ENCODE measurements around the gene CCM2L.
A peak's percentile ranks its signal among the peaks of the same experiment; 100 is the strongest.

CCM2L gene

GRCh38 chr20:31996996-31997395 lies 13.2 kb upstream of the CCM2L start:
- no peak for DNase-seq

DNA sequence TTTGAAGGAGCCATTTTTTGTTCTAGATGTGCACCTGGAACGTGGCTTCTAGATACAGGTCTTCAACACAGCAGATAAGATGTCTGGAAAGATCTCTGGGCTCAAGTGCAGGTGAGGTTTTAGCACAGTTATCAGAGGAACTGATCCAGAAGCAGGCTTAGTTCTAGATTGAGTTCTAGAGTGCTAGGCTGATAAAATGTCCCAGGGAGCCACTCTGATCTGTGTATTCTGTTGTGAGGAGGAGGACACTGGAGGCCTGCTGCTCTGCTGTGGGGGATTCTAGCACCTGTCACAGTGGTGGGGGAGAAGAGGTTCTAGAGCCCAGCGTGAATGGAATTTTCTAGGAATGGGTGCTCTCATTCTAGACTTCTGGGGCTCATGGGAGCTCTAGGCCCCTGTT lies 12.0 kb upstream of the CCM2L start:
- DNase-seq, result no peak

DNA sequence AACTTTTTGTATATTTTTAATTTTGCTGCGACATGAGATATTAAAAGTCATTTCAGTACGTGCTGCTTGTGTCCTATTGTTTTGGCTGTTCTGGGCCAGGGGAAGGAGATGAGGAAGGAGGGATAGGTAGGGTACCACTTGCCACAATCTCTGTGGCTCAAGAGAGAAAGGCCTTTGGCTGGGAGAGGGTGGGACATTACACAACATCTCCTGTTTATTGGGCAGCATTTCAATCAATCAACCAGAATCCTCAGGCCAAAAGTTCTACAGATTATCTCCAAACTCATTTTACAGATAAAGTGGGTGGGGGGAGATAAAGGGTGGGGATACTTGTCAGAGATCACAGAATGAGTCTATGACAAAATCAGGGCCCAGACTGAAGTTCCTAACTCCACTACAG lies 6.9 kb upstream of the CCM2L start:
- DNase-seq, result no peak

DNA sequence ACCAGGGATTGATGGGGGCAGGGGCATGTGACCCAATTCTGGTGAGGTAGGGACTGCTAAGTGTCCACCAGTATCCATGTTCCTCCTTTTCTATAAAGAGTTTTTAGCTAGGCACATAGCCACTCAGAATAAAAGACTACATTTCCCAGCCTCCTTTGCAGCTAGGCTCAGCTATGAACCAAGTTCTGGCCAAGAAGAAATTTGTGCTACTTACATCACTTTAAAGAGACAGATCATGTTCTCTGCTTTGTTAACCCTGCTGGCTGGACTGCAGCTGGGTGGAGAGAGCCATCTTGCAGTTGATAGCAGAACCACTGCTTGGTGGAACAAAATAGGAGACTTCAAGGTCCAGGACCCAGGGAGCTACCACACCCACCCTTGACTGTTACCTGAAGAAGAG lies 5.3 kb upstream of the CCM2L start:
- DNase-seq, result no peak

DNA sequence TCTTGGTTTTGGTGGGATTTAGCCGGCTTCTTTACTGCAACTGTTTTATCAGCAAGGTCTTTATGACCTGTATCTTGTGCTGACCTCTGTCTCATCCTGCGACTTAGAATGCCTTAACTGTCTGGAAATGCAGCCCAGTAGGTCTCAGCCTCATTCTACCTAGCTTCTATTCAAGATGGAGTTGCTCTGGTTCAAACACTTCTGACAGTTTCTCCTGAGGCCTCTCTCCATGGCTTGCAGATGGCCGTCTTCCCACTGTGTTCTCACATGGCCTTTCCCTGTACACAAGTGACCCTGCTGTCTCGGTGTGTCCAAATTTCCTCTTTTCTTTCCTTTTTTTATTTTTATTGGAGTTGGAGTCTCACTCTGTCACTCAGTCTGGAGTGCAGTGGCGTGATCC lies 4.2 kb upstream of the CCM2L start:
- DNase-seq, result no peak

DNA sequence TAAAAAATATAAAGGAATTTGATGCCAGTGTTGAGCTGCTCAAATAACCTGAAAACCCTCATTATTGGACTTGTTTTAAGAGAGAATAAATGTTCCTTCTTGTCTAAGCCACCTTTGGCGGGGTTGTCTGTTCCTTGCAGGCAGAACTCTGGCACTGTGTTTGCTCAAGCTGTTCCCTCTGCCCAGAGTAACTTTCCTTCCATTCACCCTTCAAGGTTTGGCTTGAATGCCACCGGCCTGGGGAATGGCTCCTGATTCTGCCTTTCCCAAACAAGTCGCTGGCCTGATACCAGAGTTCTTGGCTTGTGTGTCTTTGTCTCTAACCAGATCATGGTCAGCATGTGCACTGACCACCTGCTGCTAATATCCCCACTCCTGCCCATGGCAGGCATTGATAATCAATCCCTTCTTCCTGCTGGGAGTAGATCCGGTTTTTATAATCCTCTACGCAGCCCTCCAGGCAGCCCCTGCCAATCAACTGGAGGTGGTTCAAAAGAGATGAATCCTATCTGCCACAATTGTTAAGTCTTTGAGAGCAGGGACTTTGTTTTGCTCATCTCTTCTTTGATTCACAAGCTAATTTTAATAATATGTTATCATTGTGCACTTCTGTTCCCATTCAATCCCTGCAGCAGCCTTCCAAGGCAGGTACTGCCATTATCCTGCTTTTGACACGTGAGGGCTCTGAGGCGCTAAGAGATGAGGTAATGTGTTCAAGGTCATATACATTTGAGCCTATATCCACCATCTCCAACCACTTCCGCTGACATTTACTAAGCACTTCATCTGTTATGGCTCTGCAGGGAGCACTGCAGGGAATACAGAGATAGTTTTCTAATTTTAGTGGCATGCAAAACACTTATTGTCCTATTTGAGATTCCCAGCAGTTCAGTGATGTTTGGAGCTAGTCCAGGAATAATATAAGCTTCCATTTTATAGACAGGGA lies 3.1 kb upstream of the CCM2L start:
- DNase-seq, result no peak

GRCh38 chr20:32007787-32008616 lies 2.2 kb upstream of the CCM2L start:
- peak; percentile 57 for DNase-seq

GRCh38 chr20:32009564-32009963 lies 674 bp upstream of the CCM2L start:
- no peak for DNase-seq

DNA sequence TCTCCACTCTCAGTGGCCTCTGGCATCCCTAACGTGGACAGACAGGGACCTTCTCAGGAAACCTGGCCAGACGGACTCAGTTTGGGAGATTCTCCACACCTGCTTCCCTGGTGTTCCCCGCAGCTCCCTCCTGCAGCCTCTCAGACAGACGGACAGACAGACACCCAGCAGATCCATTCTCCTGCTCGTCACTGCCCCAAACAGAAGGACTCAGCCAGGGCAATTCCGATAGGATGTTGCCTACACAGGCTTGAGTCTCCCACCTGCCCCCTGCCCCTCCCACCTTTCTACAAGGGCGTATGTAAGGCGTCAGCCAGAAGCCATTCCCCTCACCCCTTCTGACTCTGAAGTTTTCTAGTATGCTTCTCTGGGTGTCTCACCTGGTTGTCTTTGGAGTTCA lies 428 bp downstream of the CCM2L start:
- DNase-seq, result no peak

DNA sequence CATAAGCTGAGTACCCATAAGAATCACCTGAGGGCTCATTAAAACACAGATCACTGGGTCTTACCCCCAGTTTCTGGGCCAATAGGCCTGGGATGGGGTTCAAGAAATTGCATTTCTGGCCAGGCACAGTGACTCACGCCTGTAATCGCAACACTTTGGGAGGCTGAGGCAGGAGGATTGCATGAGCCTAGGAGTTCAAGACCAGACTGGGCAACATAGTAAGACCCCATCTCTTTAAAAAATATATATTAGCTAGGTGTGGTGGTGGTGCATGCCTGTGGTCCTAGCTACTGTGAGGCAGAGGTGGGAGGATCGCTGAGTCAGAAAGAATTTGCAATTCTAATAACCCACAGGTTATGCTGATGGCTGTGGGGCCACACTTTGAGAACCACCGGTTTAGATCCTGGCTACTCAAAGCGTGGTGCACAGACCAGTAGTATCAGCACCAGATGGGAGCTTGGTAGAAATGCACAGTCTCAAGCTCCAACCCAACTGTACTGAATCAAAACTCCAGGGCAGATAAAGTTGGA lies 2.0 kb downstream of the CCM2L start:
- no peak for DNase-seq

DNA sequence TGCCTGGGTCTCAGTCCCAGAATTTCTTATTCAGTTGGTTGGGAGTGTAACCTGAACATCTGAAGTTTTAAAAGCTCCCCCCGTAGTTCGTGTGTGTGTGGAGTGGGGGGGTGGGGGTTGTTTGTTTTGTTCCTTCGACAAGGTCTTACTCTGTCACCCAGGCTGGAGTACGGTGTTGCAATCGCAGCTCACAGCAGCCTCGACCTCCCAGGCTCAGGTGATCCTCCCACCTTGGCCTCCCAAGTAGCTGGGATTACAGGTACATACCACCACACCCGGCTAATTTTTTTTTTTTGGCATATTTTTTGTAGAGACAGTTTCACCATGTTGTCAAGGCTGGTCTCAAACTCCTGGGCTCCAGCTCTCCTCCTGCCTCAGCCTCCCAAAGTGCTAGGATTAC lies 3.1 kb downstream of the CCM2L start:
- no peak for DNase-seq

GRCh38 chr20:32017711-32018251 lies 7.5 kb downstream of the CCM2L start:
- DNase-seq, result no peak

DNA sequence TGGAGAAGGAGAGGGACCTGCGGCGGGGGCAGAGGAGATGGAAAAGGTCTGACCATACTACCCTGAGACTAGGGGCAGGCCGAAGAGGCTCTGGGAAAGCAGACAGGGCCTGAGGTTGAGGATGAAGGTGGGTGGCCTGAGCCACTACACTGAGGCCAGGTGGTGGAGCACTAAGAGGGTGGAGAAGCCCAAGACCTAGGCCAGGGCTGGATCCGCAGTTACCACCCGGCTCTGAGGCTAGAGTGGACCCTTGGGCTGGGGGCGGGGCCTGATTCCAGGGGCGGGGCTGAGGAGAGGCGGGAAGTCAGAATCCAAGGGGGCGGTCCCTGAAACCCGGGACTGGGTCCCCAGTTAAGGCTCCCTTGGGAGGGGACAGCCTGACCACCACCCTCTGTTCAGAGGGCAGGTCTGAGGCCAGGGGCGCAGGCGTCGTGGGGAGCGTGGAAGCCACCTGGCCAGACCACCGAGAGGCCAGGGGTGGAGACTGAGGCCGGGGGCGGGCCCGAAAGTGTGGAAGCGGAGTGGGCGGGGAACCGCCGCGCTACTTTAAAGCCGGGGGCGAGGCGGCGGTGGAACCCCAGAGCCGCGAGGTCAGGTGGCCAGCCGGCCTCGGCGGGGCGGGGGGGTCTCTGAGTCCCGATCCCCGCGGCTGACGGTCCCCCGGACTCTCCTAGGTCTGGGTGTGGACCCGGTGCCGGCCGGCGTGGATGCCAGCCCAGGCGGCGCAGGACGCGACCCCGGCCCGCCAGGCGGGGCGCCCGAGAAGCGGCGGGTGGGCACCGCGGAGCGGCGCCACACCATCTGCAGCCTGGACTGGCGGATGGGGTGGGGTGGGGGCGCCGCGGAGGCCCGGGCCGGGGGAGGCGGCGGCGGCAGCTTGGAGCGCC lies 8.3 kb downstream of the CCM2L start:
- peak; percentile 52 for DNase-seq

DNA sequence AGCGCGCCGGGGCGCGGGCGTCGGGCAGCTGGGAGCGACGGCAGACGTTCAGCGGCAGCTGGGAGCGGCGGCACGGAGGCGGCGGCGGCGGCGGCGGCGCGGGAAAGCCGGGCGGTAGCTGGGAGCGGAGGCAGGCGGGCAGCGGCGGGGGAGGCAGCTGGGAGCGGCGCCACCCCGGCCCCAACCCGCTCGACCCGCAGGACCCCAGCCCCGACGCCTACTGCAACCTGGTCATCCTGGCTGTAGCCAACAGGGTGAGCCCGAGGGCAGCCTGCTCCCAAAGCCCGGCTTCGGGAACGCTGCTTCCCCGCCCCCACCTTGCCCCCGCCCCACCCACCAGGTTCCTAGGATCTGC lies 8.9 kb downstream of the CCM2L start:
- no peak for DNase-seq

DNA sequence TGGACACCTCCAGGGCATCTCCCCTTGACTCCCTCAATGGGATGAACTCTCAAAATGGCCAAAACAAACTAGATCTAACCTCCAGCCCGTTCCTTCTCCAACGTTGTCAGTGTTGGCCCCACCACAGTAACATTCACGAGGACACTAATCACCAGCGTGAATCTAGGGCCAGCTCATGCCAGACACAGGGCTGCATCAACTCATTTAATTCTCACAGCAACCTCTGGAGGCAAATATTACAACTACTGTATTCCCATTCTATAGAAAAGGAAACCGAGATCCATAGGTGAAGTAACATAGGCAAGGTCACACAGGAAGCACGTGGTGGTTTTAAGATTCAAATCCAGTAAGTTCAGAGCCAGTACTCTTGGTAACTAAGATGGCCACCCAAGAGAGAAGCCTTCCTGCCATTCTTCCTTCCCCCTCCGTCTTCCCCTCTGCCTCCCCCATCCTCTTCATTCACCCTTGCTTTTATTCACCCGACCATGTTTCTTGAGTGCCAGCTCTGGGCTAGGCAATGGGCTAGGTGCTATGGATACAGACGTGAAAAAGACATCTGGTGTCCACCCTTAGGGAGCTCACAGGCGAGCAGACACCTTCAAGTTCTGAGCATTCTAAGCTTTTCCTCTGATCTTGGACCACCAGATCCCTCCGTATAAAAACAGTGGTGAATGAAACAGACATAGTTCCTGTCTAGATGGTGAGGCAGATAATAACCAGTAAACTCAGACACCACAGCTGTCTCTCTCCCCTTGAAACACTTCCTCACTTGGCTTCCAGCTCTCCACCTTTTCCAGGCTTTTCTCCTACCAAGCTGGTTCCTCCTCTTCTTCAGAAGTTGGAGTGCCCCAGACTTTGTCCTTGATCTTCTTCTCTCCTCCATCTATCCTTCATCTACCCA lies 9.6 kb downstream of the CCM2L start:
- no peak for DNase-seq

DNA sequence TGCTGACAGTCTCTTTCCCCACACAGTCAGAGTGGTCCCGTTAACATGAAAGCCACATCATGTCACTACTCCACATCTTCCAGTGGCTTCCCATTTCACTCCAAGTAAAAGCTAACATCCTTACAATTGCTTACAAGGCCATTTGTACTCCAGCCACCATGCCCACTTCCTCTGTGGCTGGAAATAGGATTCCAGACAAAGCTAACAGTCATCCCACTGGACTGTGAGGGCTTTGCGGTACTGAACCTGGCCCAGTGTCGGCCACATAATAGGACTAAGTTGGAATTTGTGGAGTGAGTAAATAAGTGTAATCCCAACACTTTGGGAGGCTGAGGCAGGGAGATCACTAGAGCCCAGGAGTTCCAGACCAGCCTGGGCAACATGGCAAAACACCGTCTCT lies 10.9 kb downstream of the CCM2L start:
- DNase-seq, result no peak

- DNase-seq, result no peak
Measured at GRCh38 chr20:32024683-32025295, 14.6 kb downstream of the CCM2L start.

DNA sequence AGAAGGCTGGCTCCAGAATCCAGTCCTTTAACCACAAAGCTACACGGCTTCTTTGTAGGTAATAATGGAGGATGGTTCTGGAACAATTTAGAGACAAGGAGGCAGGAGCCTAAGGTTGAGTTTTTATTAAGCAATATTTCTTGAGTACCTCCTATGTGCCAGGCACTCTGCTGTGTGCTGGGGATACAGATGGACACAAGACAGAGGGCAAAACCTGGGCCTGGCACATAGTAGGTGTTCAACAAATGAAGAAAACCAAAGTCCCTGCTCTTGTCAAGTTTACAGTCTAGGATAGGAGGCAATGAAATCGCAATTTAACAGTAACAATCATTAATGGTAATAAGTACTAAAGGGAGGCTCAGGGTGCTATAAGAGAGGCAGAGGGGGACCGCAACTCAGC lies 17.4 kb downstream of the CCM2L start:
- no peak for DNase-seq

DNA sequence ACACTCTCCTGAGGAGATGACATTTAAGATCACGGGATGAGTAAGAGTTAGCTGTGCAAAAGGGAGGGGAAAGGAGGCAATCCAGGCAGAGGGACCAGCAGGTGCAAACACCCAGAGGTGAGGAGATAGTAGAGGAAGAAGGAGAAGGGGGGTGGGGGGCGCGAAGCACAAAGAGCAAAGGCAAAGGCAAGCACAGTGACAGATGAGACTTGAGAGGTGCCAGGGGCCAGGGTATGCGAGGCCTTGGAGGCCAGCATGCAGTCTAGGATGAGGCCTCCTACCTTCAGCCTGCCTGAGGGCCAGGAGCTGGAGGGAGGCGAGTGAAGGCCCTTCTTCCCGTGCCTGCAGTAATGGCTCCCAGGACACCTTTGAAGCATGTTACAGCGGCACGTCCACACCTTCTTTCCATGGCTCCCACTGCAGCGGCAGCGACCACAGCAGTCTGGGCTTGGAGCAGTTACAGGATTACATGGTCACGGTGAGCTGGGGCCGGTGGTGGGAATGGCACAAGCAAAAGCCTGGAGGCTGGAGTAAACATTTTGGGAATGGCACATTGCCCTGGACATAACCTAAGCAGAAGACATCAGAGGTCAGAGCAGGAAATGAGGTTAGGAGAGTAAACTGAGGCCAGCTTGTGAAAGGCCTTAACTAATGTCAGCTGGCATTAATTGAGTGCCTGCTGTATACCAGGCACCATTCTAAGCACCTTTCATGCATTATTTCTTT lies 18.6 kb downstream of the CCM2L start:
- DNase-seq, result no peak

DNA sequence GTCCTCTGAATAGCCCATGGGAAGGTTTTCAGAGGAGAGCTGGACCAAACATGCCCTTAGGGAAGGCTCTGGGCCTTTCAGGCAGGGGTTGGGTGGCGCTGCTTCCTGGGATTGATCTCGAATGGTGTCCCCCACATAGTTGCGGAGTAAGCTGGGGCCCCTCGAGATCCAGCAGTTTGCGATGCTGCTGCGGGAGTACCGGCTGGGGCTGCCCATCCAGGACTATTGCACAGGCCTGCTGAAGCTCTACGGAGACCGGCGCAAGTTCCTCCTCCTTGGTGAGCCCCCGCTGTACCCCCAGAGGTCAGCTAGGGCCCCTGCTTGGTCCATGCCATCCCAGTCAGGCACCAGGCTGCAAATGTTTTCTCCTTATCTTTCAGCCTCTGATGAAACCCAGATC lies 19.3 kb downstream of the CCM2L start:
- DNase-seq, result no peak

Data from left hindlimb (tissue), 1 donor.